Spinal cord (tissue), 10 donors: Measurements from ENCODE around the gene ATG7. TPM values are rescaled to one million over a fixed set of nuclear protein-coding genes. Genes with fewer than 3 reads are reported as not detected.

ENCODE experiments used
- DNase-seq, 6 donors: peaks; one replicate each; pipeline versions ENCODE4 v3.0.0 to v3.0.0-alpha.2; 2013 to 2015; ENCODE audit warnings: low spot score in 6 of 6, low read depth in 4 of 6
- H3K27ac ChIP-seq: one replicate; pipeline ENCODE4 v1.5.1; 2013; ENCODE audit warnings: low read depth, low read length, control low read depth
- H3K27me3 ChIP-seq: one replicate; pipeline ENCODE4 v1.6.1; 2013; ENCODE audit warnings: low read length; ENCODE audit not compliant: control insufficient read depth, insufficient read depth
- H3K36me3 ChIP-seq: one replicate; pipeline ENCODE4 v1.6.1; 2013; ENCODE audit warnings: low read length; ENCODE audit not compliant: control insufficient read depth, insufficient read depth
- H3K4me1 ChIP-seq: one replicate; pipeline ENCODE4 v1.6.1; 2013; ENCODE audit warnings: low read length; ENCODE audit not compliant: control insufficient read depth, insufficient read depth
- H3K4me3 ChIP-seq: one replicate; pipeline ENCODE4 v1.5.1; 2013; ENCODE audit warnings: low read depth, low read length, control low read depth
- H3K9me3 ChIP-seq: one replicate; pipeline ENCODE4 v1.6.1; 2013; ENCODE audit warnings: low read length; ENCODE audit not compliant: control insufficient read depth, insufficient read depth
- WGBS: methylation state at CpG from one replicate; pipeline ENCODE4 v1.1.5; 2013; ENCODE audit warnings: missing lambda C conversion rate; ENCODE audit not compliant: insufficient coverage; 5-methylcytosine and 5-hydroxymethylcytosine counted together
- polyA plus RNA-seq, 2 donors: library from polyadenylated mRNA; unstranded; fragments of 120-200 nt; gene quantifications; one replicate each; pipeline ENCODE4 v1.2.1, GENCODE V29; 2013; ENCODE audit not compliant: insufficient read length in 2 of 2
- total RNA-seq, 2 donors: library from RNA; depleted of rRNA in 1 of 2; stranded (reverse); fragments of 120-200 nt in 1 of 2; fragments of >200 nt in 1 of 2; gene quantifications; one replicate each; pipeline versions ENCODE4 v1.2.3 to v1.2.4, GENCODE V29; 2013 to 2014
- donor health status: healthy.

Gene ATG7
- total and polyA plus RNA-seq, 4 donors = 18.2 to 48.0 (median 26.4) TPM

DNA sequence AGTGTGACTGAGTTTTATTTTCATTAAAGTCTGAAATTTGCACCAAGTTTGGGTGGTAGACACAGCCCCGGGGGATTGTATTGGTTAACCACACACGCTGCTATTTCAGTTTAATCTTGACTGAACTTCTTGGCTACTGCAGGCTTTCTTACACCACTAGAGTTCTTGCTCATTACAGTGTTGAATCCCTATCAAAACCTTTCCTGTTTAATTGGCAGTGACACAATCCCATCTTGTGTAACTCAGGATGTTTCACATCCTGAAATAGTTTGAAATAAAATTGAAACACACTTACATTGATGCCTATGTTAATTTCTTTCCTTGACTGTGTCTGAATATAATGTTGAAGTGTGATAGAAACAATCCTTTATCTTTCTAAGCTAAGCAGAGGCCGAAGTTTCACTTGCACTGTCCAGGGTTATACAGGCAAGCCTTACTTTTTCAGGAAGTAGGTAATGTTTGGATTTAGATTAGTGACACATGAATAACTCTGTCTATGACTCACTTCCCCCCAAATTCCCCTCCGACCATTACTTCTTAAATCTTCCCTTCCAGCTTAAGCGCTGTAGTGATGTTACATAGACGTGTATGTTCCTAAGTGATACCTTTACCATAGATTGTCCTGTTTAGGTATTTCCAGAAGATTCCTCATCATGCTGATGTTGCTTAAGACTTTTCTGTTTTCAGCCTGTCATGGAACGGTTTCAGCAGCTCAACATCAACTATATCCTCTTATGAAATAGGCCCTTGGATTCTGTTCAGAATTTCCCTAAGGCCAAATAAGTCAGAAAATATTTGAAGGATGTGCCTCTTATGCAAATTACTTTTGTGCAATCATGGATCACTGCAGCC, 16.8 kb downstream of the ATG7 start:
- peak in 1 of 6 donors; percentile 40 for DNase-seq
- no CpG with 5 or more reads among the region's 7 CpGs for WGBS
- no peak overlapping the region for H3K4me3 ChIP-seq

DNA sequence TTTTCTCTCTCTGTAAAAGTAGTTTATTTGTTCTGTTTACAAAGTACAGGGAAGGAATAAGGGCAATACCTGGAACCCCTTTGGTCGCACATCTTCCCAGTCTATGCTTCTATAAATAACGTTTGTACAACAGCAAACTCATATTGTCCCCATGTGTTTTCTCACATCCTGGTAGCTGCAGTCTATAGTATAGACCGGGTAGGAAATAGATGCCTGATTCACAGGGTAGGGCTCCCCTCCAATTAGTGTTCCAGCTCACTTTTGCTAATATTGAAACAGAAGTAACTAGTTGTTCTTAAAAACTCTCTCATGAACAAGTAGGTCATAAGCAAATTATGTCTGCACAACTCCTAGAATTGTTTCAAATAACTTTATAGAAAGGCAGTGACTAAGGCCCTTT, 17.7 kb downstream of the ATG7 start:
- no peak overlapping the region for H3K4me3 ChIP-seq
- H3K27ac ChIP-seq = no peak overlapping the region
- H3K4me1 ChIP-seq = peaks cover 12% of the 10 kb centered on the region
- no peaks in the 10 kb centered on the region for H3K9me3 ChIP-seq
- DNase-seq = no peak
- no peaks in the 10 kb centered on the region for H3K36me3 ChIP-seq
- no peaks in the 10 kb centered on the region for H3K27me3 ChIP-seq
- no CpG with 5 or more reads among the region's 3 CpGs for WGBS

More for the DNA sequence above, 16.8 kb downstream of the ATG7 start:
- Histone ChIP-seq H3K36me3 (no peaks in the 10 kb centered on the region), H3K9me3 (no peaks in the 10 kb centered on the region), H3K27ac (no peak overlapping the region), H3K27me3 (no peaks in the 10 kb centered on the region), H3K4me1 (peaks cover 12% of the 10 kb centered on the region)

DNA sequence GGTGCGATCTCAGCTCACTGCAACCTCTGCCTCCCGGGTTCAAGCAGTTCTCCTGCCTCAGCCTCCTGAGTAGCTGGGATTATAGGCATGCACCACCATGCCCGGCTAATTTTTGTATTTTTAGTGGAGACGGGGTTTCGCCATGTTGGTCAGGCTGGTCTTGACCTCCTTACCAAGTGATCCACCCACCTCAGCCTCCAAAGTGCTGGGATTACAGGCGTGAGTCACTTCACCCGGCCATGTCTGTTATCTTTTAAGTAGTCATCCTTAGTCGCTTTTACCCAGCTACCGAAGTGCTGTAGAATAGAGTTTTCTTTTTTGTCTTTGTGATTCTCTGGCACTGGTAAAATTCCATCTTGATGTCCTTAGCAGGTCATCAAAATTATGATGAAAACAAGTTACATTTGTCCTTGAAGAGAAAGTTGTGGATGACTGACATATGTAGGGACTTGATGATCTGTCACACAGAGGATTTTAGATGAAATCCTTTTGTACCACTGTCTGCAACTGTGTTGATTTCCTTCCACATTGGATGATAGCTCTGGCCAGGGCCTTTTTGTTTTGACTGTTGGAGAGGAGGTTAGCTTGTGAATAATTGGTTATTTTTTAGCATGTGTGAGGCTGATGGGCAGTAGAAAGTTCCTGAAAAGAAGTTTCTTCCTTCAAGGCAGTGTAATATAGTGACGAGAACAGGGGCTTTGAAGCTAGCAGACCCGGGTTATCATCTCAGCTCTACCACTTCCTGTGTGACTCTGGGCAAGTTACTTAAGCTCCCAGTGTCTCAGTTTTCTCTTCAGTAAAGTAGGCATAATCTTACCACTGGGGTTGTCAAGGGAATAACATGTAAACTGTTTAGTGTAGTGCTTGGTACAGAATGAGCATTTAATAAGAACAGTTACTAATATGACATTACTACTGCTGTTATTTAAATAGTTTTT, 18.8 kb downstream of the ATG7 start:
- Histone ChIP-seq H3K27me3 (no peaks in the 10 kb centered on the region), H3K4me3 (no peak overlapping the region), H3K36me3 (no peaks in the 10 kb centered on the region), H3K9me3 (no peaks in the 10 kb centered on the region), H3K27ac (no peak overlapping the region), H3K4me1 (peaks cover 12% of the 10 kb centered on the region)
- DNase-seq = no peak
- WGBS = 94% methylated on average over 8 of the region's 11 CpGs

DNA sequence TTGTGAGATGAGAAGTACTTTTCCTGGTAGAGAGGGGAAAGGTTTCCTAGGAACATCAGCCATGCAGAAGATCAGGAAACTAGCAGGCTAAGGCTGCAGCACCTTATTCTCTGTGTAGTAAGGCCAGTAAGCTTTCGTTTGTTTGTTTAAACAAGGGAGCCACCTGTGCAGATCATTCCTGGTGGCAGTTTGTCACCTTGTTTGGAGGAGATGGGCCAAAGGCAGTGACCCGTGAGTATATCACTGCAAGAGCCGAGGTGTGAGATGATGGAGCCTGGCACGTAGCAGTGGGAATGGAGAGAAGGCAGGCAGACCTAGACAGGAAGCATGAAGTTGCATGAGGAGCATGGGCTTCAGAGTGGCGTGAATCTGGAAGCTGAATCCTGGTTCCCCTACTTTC, 19.6 kb downstream of the ATG7 start:
- Histone ChIP-seq H3K4me3 (no peak overlapping the region), H3K27me3 (no peaks in the 10 kb centered on the region), H3K4me1 (peaks cover 9% of the 10 kb centered on the region), H3K36me3 (no peaks in the 10 kb centered on the region), H3K27ac (no peak overlapping the region), H3K9me3 (no peaks in the 10 kb centered on the region)
- DNase-seq = no peak
- WGBS = 96% methylated on average over 4 of the region's 5 CpGs

DNA sequence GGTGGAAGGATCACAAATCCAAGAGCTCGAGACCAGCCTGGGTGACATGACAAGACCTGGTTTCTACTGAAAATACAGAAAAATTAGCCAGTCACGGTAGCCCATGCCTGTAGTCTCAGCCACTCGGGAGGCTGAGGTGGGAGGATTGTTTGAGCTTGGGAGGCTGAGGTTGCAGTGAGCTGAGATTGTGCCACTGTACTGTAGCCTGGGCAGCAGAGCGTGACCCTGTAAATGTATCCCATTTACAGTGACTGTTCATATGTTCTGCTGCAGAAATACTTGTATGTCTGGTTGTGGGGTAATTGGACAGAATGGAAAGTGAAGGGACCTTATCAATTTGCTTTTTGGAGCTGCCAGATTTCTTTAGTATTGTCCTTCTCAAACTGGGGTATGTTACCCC, 24.9 kb downstream of the ATG7 start:
- WGBS = 89% methylated on average over 4 of the region's 4 CpGs
- Histone ChIP-seq H3K9me3 (no peaks in the 10 kb centered on the region), H3K4me1 (no peaks in the 10 kb centered on the region), H3K4me3 (no peak overlapping the region), H3K36me3 (peaks cover 6% of the 10 kb centered on the region), H3K27me3 (no peaks in the 10 kb centered on the region), H3K27ac (no peak overlapping the region)
- no peak for DNase-seq

DNA sequence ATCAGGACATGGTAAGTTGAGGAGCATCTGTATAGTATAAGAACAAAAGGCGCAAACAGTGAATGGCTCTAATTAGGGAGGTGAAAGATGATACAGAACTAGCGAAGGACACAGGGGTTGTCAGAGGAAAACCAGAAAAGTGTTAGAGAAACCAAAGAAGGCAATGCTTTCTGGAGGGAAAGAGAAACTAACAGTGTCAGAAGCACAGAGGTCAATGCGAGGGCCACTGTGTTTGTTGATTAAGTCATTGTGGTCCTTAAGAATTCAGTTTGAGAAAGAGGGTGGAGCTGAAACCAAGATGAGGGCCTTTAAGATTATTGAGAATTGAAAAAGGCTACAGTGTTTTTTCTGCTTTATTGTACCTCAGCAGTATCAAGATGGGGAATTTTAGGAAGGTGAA, 28.8 kb downstream of the ATG7 start:
- H3K36me3 ChIP-seq = peaks cover 6% of the 10 kb centered on the region
- no peaks in the 10 kb centered on the region for H3K4me1 ChIP-seq
- H3K27me3 ChIP-seq = no peaks in the 10 kb centered on the region
- no peak overlapping the region for H3K27ac ChIP-seq
- no peaks in the 10 kb centered on the region for H3K9me3 ChIP-seq
- H3K4me3 ChIP-seq = no peak overlapping the region
- no peak for DNase-seq
- WGBS = 97% methylated on average over 3 of the region's 3 CpGs

DNA sequence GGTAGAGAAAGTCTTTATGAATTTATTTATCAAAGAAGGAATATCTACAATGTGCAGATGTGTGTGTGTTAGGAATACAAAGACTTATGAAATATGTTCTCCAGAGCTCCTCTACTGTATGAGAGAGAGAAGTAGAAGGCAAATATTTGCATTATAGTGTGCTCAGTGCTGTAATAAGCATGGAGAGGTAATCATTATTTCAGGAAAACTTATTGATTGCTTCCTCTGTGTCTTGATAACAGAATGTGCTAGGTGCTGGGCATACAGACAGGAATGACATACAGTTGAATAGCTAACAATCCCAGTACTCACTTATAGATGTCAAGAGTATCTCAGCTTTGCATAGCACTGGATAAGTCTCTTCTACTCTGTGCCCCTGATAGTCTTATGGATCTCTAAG, 30.2 kb downstream of the ATG7 start:
- H3K27ac ChIP-seq = no peak overlapping the region
- no peaks in the 10 kb centered on the region for H3K27me3 ChIP-seq
- no peak overlapping the region for H3K4me3 ChIP-seq
- H3K4me1 ChIP-seq = no peaks in the 10 kb centered on the region
- no peaks in the 10 kb centered on the region for H3K9me3 ChIP-seq
- no peak for DNase-seq
- peaks cover 9% of the 10 kb centered on the region for H3K36me3 ChIP-seq

DNA sequence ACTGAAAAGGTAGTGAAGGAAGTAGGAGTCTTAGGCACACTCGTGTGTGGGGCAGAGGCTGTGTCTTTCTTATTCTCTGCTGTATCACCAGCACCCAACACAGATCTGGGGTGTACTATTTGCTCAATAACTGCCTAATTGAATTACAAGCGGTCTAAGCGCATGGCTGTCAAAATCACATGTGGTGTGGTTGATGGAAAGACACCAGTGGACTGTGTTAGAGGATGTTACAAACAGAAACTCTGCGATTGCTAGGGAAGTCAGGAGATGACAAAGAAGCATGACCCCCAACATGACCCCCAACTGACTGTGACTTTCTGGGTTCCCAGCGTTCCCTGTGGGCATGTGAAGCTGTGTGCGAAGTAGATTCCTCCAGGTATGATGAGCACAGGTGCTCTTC, 32.0 kb downstream of the ATG7 start:
- WGBS = 100% methylated on average over 5 of the region's 6 CpGs
- no peak for DNase-seq
- Histone ChIP-seq H3K36me3 (peaks cover 20% of the 10 kb centered on the region), H3K27me3 (no peaks in the 10 kb centered on the region), H3K9me3 (no peaks in the 10 kb centered on the region), H3K4me1 (no peaks in the 10 kb centered on the region), H3K27ac (no peak overlapping the region), H3K4me3 (no peak overlapping the region)

DNA sequence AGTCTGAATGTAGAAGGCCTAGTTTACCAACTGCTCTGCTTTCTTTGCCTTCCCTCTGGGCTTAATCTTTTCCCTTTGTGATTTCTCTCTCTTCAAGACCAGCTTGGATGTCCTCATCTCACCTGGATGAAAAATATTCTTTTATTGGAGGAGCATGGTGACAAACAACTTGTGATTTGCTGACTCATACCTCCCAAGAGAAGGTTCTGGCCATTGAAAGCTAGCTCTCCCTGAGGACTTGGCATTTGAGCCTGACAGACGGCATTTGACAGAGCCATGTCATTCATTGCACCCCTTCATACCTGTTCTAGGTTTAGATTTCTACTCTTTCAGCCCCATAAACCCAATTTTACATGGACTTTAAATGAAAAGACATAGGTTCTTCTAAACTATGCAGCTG, 33.3 kb downstream of the ATG7 start:
- H3K4me3 ChIP-seq = no peak overlapping the region
- 100% methylated on average over 1 of the region's 1 CpG for WGBS
- peaks cover 18% of the 10 kb centered on the region for H3K36me3 ChIP-seq
- no peaks in the 10 kb centered on the region for H3K27me3 ChIP-seq
- H3K4me1 ChIP-seq = no peaks in the 10 kb centered on the region
- no peak overlapping the region for H3K27ac ChIP-seq
- no peaks in the 10 kb centered on the region for H3K9me3 ChIP-seq
- DNase-seq = no peak
